ENCODE results near the gene NBEA.

NBEA gene

DNA sequence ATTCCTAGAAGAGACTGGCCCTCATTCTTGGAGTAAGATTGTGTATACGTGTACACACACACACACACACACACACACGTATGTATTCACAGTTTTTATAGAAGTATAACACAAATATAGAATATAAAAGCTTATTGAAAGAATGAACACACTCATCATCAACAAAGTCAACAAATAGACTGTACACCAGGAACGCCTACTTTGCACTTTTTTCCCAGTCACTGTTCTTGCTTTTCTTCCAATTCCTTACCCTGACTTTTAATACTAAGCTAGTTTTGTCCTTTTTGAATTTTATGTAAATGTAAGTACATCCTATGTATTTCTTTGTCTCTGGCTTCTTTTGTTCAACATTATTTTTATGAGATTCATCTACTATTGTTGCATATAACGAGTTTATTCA lies 269.9 kb downstream of the NBEA start:
- TF ChIP-seq CTCF (IDR thresholded peaks at IDR 0.05) = no peak

DNA sequence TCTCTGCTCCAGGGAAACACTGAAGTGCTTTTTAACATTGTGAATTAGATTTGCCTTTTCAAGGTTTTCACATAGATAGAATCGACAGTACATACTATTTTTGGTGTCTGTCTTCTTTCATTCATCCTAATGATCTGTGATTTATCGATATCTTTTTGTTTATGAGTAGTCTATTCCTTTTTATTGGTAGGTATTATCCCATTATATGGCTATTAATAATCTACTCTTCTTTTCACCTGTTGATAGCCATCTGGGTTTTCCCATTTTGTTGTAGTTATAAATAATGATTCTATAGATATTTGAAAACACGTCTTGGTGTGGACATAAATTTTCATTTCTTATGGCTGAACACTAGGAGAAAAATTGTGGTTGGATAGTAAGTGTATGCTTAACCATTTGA lies 271.8 kb downstream of the NBEA start:
- no peak for TF ChIP-seq CTCF (IDR thresholded peaks at IDR 0.05)

DNA sequence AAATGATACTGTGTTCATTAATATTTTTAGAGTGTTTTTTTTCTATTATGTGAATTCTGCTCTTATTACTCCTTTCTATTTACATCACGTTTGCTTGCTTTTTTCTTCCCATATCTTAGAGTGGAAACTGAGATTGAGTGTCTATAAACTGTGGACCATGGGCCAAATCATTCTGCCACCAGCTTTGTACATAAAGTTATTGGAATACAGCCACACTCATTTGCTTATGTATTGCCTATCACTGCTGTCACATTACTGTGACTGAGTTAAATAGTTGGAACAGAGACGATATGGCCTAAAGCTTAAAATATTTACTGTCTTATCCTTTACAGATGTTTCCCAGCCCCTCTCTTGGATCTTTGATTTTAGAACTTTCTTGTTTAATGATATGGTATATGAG lies 274.1 kb downstream of the NBEA start:
- TF ChIP-seq CTCF (IDR thresholded peaks at IDR 0.05) = no peak

DNA sequence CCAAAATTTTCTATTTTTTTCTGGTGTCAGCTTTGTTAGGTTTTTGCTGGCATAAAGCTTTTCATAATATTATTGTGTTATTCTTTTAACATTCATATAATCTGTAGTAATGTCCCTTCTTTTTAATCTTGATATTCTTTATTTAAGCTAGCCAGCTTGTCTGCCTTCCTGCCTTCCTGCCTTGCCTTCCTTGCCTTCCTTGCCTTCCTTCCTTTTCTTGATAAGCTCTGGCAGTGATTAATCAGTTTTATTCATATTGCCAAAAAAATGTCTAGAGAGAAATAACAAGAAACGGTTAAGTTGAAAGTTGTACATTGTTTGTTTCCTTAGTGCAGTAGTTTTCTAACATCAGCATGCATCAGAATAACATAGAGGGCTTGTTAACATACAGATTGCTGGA lies 277.0 kb downstream of the NBEA start:
- TF ChIP-seq CTCF (IDR thresholded peaks at IDR 0.05) = no peak

GRCh38 chr13:35225159-35225558 lies 283.1 kb downstream of the NBEA start:
- no peak for TF ChIP-seq CTCF (IDR thresholded peaks at IDR 0.05)

- no peak for TF ChIP-seq CTCF (IDR thresholded peaks at IDR 0.05)
Measured at GRCh38 chr13:35225582-35225981, 283.5 kb downstream of the NBEA start.

GRCh38 chr13:35228536-35228935 lies 286.5 kb downstream of the NBEA start:
- no peak for TF ChIP-seq CTCF (IDR thresholded peaks at IDR 0.05)

- TF ChIP-seq CTCF (IDR thresholded peaks at IDR 0.05) = no peak
Measured at GRCh38 chr13:35231426-35231825, 289.4 kb downstream of the NBEA start.

All from LNCAP (cell line).